Progenitor cell of endocrine pancreas (in vitro differentiated cells): ENCODE data around the gene BBS1. TPM values are rescaled to one million over a fixed set of nuclear protein-coding genes. Genes with fewer than 3 reads are reported as not detected.
"Not testable (repeated sequence)": the region's sequence is repeated elsewhere in the genome, so short reads cannot be mapped to it uniquely, and the experiment has no call there.

Experiments used
- DNase-seq: peaks from one replicate; pipeline ENCODE4 v3.0.0; 2021; ENCODE audit warnings: low spot score; ENCODE audit not compliant: unreplicated experiment
- H3K27ac Mint-ChIP-seq: 2 replicates; pipeline ENCODE4 v1.8.0; 2021; ENCODE audit warnings: mild to moderate bottlenecking, moderate library complexity, mixed read lengths
- H3K27me3 Mint-ChIP-seq: 2 replicates; pipeline ENCODE4 v1.8.0; 2021; ENCODE audit warnings: mixed read lengths
- H3K36me3 Mint-ChIP-seq: 2 replicates; pipeline ENCODE4 v1.8.0; 2022; ENCODE audit warnings: mixed read lengths; ENCODE audit not compliant: insufficient read depth
- H3K4me1 Mint-ChIP-seq: 2 replicates; pipeline ENCODE4 v1.8.0; 2021; ENCODE audit warnings: low read depth, mixed read lengths
- H3K4me3 Mint-ChIP-seq: 2 replicates; pipeline ENCODE4 v1.8.0; 2021; ENCODE audit warnings: low read depth, mild to moderate bottlenecking, moderate library complexity, mixed read lengths
- H3K9me3 Mint-ChIP-seq: 2 replicates; pipeline ENCODE4 v1.8.0; 2021; ENCODE audit warnings: low read depth, mixed read lengths
- total RNA-seq: library from RNA; stranded (reverse); gene quantifications from 2 replicates; pipeline ENCODE4 v1.2.1, GENCODE V29; 2021
- TF ChIP-seq, protein P1 (sequence below): fragments of 200-600 bp; sonication (generic); IDR thresholded peaks from one replicate; pipeline ENCODE4 v1.5.0; 2021; ENCODE audit warnings: antibody characterized with exemption, mild to moderate bottlenecking; ENCODE audit not compliant: unreplicated experiment

Gene BBS1
- total RNA-seq, 1 donor from 2014 or later: 80.3 TPM

DNA sequence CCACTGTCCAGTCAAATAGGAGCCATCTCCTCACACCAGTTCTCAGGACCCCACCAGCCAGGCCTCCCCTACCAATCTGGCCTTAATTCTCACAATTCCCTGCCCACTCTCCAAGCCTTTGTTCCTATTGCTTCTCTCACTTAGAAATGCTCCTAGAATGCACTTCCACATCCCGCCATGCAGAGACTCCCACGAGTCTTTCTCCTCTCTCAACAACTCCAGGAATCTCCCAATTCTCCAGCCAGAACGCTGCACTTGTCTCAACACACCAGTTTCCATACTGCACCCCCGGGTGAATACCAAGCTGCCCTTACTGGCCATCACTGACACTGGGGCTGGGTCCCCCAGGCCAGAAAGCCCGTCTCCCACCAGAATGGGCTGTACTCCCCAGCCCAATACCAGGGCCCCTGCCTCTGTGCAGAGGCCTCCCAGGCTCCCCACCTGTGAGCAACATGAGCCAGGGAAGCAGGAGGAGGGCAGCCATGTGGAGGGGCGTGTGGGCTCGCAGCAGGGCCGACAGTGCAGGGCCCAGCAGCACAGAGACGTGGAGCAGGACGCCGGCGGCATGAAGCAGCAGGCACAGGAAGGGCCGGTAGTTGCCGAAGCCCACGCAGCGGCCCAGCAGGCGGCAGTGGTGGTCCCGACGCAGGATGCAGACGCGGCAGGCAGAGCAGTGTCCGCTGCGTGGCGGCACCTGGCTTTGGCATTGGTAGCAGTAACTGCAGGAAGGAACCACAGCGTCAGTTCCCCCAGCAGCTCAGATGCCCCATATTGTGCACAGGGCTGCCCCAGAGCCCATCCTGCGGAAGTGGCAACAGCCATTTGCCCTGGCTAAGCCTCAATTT is 33.0 kb downstream of the BBS1 start:
- Mint-ChIP-seq H3K36me3 (peaks cover 8% of the 10 kb centered on the region), H3K27ac (no peak overlapping the region), H3K27me3 (peaks cover 2% of the 10 kb centered on the region), H3K4me3 (peak overlapping the region; percentile 57), H3K9me3 (no peaks in the 10 kb centered on the region), H3K4me1 (peaks cover 12% of the 10 kb centered on the region)
- TF ChIP-seq, protein P1, sequence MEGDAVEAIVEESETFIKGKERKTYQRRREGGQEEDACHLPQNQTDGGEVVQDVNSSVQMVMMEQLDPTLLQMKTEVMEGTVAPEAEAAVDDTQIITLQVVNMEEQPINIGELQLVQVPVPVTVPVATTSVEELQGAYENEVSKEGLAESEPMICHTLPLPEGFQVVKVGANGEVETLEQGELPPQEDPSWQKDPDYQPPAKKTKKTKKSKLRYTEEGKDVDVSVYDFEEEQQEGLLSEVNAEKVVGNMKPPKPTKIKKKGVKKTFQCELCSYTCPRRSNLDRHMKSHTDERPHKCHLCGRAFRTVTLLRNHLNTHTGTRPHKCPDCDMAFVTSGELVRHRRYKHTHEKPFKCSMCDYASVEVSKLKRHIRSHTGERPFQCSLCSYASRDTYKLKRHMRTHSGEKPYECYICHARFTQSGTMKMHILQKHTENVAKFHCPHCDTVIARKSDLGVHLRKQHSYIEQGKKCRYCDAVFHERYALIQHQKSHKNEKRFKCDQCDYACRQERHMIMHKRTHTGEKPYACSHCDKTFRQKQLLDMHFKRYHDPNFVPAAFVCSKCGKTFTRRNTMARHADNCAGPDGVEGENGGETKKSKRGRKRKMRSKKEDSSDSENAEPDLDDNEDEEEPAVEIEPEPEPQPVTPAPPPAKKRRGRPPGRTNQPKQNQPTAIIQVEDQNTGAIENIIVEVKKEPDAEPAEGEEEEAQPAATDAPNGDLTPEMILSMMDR: peak; percentile 63
- peak; percentile 48 for DNase-seq

DNA sequence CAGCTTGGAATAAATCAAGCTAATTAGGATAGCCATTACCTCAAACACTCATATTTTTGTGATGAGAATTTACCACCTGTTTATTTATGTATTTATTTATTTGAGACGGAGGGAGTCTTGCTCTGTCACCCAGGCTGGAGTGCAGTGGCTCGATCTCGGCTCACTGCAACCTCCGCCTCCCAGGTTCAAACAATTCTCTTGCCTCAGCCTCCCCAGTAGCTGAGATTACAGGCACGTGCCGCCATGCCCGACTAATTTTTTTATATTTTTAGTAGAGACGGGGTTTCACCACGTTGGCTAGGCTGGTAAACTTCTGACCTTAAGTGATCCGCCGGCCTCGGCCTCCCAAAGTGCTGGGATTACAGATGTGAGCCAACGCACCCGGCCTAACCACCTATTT is 34.5 kb downstream of the BBS1 start:
- H3K9me3 Mint-ChIP-seq, H3K36me3 Mint-ChIP-seq, H3K27ac Mint-ChIP-seq, DNase-seq: not testable (repeated sequence)
- peaks cover 12% of the 10 kb centered on the region for H3K4me1 Mint-ChIP-seq
- H3K4me3 Mint-ChIP-seq: peak overlapping the region; percentile 69
- H3K27me3 Mint-ChIP-seq: peaks cover 10% of the 10 kb centered on the region

DNA sequence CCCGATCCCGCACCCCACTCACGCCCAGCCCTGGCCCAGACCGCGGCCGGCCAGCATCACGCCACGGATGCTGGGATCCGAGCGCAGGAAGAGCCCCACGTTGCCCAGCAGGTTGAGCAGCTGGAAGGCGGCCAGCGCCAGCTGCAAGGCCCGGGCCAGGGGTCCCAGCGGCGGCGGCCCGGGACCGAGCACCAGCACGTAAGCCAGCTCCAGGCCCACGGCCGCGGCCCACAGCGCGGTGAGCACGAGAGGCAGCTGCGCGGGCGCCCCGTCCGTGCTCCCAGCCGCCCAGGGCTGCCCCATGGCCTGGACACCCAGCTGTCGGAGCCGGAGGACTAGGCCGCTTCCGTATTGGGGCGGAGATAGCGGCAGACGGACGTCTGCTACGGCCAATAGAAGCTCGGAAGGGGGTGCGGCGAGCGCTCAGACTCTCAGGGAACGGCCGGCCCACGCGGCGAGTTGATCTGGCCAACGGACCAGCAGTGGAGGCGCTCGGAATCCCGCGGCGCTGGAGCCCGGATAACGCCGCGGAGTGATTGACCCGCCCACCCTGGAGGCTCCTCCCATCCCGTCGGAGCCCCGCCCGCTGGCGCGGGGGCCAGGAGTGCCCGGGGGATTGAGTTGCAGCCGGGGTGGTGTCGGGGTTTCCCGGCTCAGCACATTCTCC is 35.4 kb downstream of the BBS1 start, which contains the start of gene ZDHHC24:
Gene ZDHHC24, minus strand, starts transcription at position 348 of the 667 bp plus-strand sequence. Its CDS starts 45 bp downstream, at position 303.
- TF ChIP-seq, protein P1: no peak
- H3K4me3 Mint-ChIP-seq: peak within 1 kb of the TSS; percentile 69
- H3K9me3 Mint-ChIP-seq: no peaks in the 10 kb centered on the region
- DNase-seq: peak; percentile 88
- H3K27ac Mint-ChIP-seq: peak within 1 kb of the TSS; percentile 77
- peaks cover 15% of the 10 kb centered on the region for H3K27me3 Mint-ChIP-seq
- peaks cover 12% of the 10 kb centered on the region for H3K4me1 Mint-ChIP-seq
- peaks cover 8% of the 10 kb centered on the region for H3K36me3 Mint-ChIP-seq

DNA sequence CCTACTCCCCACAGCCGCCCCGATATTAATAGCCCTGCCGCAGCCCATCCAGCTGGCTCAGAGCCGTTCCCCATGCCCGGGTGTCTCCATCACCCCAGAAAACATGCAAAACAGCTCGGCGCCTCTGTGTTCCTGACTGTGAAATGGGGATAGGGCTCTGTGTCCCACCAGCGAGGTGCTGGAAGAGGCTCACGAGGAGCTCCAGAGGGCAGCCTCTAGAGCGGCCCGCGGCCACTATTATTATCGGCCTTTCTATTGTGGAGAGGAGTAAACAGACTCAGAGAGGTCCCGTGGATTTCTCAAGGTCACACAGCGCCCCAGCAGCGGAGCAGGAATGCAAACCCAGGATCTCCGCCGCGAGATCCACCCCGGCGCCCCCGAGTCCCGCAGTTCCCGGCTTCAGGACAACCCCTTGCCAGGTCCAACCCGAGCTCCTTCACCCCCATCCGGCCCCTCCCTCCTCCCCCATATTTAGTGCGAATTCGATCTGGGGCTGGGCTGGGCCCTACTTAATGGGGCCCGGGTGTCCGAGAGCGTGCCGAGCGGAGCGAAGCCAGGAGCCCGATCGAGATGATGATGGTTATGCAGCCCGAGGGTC is 36.0 kb downstream of the BBS1 start, which contains the start of gene ACTN3:
Gene ACTN3, plus strand, starts transcription at position 536 of the 598 bp plus-strand sequence. Its CDS starts 35 bp downstream, at position 571.
- H3K36me3 Mint-ChIP-seq: peaks cover 8% of the 10 kb centered on the region
- peaks cover 12% of the 10 kb centered on the region for H3K4me1 Mint-ChIP-seq
- H3K27ac Mint-ChIP-seq: no peak within 1 kb of the TSS
- TF ChIP-seq, protein P1: no peak
- H3K27me3 Mint-ChIP-seq: peaks cover 15% of the 10 kb centered on the region
- no peaks in the 10 kb centered on the region for H3K9me3 Mint-ChIP-seq
- DNase-seq: no peak
- H3K4me3 Mint-ChIP-seq: peak within 1 kb of the TSS; percentile 69

DNA sequence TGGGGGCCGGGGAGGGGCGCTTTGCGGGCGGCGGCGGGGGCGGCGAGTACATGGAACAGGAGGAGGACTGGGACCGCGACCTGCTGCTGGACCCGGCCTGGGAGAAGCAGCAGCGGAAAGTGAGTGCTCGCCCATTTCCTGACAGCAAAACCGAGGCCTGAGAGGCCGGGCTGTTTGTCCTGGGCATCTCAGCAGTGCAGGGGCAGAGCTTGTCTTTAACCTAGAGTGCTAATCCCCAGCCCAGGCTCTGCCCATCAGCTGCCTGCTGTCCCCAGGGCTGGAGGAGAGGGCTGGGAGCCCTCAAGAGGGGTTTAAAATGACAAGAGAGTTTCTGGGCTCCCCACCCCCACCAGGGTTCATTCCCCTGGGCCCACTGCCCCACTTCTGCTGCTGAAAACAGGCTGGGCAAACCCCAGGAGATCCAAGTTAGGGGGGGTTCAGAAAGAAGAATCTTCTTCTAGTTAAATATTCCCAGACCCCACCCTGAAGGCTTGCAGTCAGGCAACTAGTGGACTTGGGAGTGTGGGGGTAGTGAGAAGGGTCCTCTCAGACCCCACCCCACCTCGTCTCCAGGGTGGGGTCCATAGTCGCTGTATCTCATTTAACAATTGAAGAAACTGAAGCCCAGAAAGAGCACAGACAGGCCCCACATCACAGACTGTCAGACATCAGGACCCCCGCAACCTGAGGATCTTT is 36.7 kb downstream of the BBS1 start:
- Mint-ChIP-seq H3K4me3 (peak overlapping the region; percentile 14), H3K36me3 (peaks cover 5% of the 10 kb centered on the region), H3K27me3 (peaks cover 15% of the 10 kb centered on the region), H3K4me1 (peaks cover 12% of the 10 kb centered on the region), H3K9me3 (no peaks in the 10 kb centered on the region), H3K27ac (no peak overlapping the region)
- TF ChIP-seq, protein P1: no peak
- no peak for DNase-seq
